Tibial nerve (tissue), 4 donors: ENCODE measurements around the gene EZH2. TPM values are rescaled to one million over a fixed set of nuclear protein-coding genes. Genes with fewer than 3 reads are reported as not detected.

Source experiments
- DNase-seq, 2 donors: peaks; one replicate each; pipeline ENCODE4 v3.0.0-alpha.2; 2019; ENCODE audit warnings: low spot score in 2 of 2
- H3K27ac ChIP-seq, 4 donors: fragments of 200-600 bp; sonication (generic) in 3 of 4; one replicate each; pipeline ENCODE4 v1.5.1; 2017 to 2019; ENCODE audit warnings: mild to moderate bottlenecking in 1 of 4
- H3K27me3 ChIP-seq, 2 donors: fragments of 200-600 bp; sonication (generic) in 1 of 2; one replicate each; pipeline versions ENCODE4 v1.5.1 to v1.6.0; 2017 to 2019
- H3K36me3 ChIP-seq, 3 donors: fragments of 200-600 bp; sonication (generic); one replicate each; pipeline ENCODE4 v1.5.1; 2018 to 2019
- H3K4me1 ChIP-seq, 4 donors: fragments of 200-600 bp; sonication (generic) in 3 of 4; one replicate each; pipeline ENCODE4 v1.5.1; 2017 to 2019
- H3K4me3 ChIP-seq, 4 donors: fragments of 200-600 bp; sonication (generic) in 3 of 4; one replicate each; pipeline ENCODE4 v1.5.1; 2017 to 2019; ENCODE audit warnings: mild to moderate bottlenecking in 1 of 4, moderate library complexity in 1 of 4
- H3K9me3 ChIP-seq, 4 donors: fragments of 200-600 bp; sonication (generic) in 3 of 4; one replicate each; pipeline ENCODE4 v1.5.1; 2017 to 2019
- CTCF ChIP-seq, 5 experiments: fragments of 200-600 bp in 3 of 5; fragments of 450-650 bp in 2 of 5; sonication (generic) in 3 of 5; IDR thresholded peaks; one replicate each; pipeline ENCODE4 v1.5.1; 2016 to 2019; ENCODE audit warnings: antibody characterized with exemption in 5 of 5, mild to moderate bottlenecking in 3 of 5, moderate library complexity in 2 of 5
- EP300 ChIP-seq, 2 donors: sonication (generic); formaldehyde crosslinking; IDR thresholded peaks; one replicate each; pipeline ENCODE4 v1.6.1; 2017; ENCODE audit warnings: antibody characterized with exemption in 2 of 2, mild to moderate bottlenecking in 1 of 2
- POLR2A ChIP-seq, 2 donors: fragments of 450-650 bp; IDR thresholded peaks; one replicate each; pipeline ENCODE4 v1.6.1; 2017; ENCODE audit warnings: antibody characterized with exemption in 2 of 2, mild to moderate bottlenecking in 2 of 2, moderate library complexity in 2 of 2
- WGBS, 2 donors: methylation state at CpG; one replicate each; pipeline ENCODE4 v1.1.5; 2018; 5-methylcytosine and 5-hydroxymethylcytosine counted together
- total RNA-seq, 4 donors: library from RNA; depleted of rRNA; stranded (reverse); fragments of >200 nt; gene quantifications; one replicate each; pipeline ENCODE4 v1.1.0, GENCODE V29; 2016

Gene EZH2
- total RNA-seq, 4 donors from 2014 or later, result 1.5 to 7.5 (median 3.3) TPM

DNA sequence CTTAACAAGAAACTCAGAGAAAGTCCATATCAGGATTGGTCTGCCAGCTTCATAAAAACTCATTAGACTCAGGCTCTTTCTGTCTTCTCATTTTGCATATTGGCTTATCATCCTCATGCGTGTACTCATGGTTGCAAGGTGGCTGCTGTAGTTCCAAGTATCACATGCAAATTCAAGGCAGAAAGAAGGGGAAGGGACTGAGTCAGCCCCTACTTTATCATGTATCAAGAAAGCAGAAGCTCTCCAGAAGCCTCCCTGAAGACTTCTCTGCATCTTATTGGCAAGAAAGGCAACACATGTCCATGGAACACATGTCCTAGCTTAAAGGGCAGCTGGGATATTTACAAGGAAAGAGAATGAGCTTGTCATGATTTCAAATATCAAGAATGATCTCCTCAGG, 19.4 kb upstream of the EZH2 start:
- TF ChIP-seq EP300 (IDR thresholded peaks at IDR 0.05) (no peak), CTCF (IDR thresholded peaks at IDR 0.05) (no peak), POLR2A (IDR thresholded peaks at IDR 0.05) (no peak)
- Histone ChIP-seq H3K27me3 (peaks cover 0 to 14% of the 10 kb centered on the region in 2 donors), H3K4me3 (no peak overlapping the region), H3K36me3 (no peaks in the 10 kb centered on the region), H3K4me1 (no peaks in the 10 kb centered on the region), H3K27ac (no peak overlapping the region), H3K9me3 (no peaks in the 10 kb centered on the region)
- no peak for DNase-seq
- 97 to 100% methylated on average over 1 of the region's 1 CpG for WGBS, 2 donors

DNA sequence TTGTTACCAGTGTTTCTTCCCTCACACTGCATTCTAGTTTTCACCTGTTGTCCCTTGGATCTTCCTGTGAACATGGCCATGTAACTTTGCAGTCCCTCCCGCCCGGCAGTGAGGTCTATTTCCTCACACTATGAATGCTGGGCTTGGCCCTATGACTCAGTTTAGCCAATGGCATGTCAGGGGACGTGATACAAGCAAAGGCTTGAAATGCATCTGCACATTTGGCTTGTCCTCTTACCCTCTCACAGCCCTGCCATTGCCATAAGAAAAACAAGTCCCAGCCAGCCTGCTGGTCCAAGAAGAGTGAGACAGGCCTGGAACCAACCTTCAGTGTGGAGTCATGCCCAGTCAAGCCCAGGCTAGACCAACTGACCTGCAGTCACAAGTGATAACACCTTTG, 17.1 kb upstream of the EZH2 start:
- Histone ChIP-seq H3K4me1 (no peaks in the 10 kb centered on the region), H3K27me3 (peaks cover 0 to 4% of the 10 kb centered on the region in 2 donors), H3K9me3 (no peaks in the 10 kb centered on the region), H3K36me3 (no peaks in the 10 kb centered on the region), H3K27ac (no peak overlapping the region), H3K4me3 (no peak overlapping the region)
- 72 to 84% methylated on average over 3 of the region's 3 CpGs for WGBS, 2 donors
- DNase-seq, result no peak
- TF ChIP-seq CTCF (IDR thresholded peaks at IDR 0.05) (no peak), POLR2A (IDR thresholded peaks at IDR 0.05) (no peak), EP300 (IDR thresholded peaks at IDR 0.05) (no peak)

- TF ChIP-seq CTCF (IDR thresholded peaks at IDR 0.05) (no peak), EP300 (IDR thresholded peaks at IDR 0.05) (no peak)
- whole genome bisulfite sequencing, 2 donors, result 35 to 44% methylated on average over 6 of the region's 6 CpGs
- Histone ChIP-seq H3K36me3 (no peaks in the 10 kb centered on the region), H3K4me3 (no peak overlapping the region), H3K9me3 (no peaks in the 10 kb centered on the region), H3K27me3 (peaks cover 0 to 5% of the 10 kb centered on the region in 2 donors), H3K4me1 (no peaks in the 10 kb centered on the region), H3K27ac (no peak overlapping the region)
- DNase-seq, result no peak
These were observed 14.9 kb upstream of the EZH2 start for GRCh38 chr7:148898845-148899484.

GRCh38 chr7:148894591-148894990, 10.5 kb upstream of the EZH2 start:
- Histone ChIP-seq H3K4me1 (no peaks in the 10 kb centered on the region), H3K27me3 (peaks cover 0 to 5% of the 10 kb centered on the region in 2 donors), H3K9me3 (no peaks in the 10 kb centered on the region), H3K4me3 (no peak overlapping the region), H3K27ac (no peak overlapping the region), H3K36me3 (no peaks in the 10 kb centered on the region)
- TF ChIP-seq POLR2A (IDR thresholded peaks at IDR 0.05) (no peak), CTCF (IDR thresholded peaks at IDR 0.05) (no peak), EP300 (IDR thresholded peaks at IDR 0.05) (no peak)
- DNase-seq, result no peak
- 53 to 58% methylated on average over 2 of the region's 2 CpGs for WGBS, 2 donors

DNA sequence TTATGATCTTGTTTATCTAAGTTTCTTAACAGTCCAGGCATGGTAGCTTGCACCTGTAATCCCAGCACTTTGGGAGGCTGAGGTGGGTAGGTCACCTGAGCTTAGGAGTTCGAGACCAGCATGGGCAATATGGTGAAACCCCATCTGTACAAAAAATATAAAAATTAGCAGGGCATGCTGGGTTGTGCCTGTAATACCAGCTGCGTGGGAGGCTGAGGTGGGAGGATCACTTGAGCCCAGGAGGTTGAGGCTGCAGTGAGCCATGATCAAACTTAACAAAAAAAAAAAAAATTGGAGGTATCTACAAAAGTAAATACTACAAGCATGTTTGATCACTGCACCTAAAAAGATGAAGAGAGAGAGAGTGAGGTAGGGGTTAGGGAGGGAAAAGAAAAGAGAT, 9.0 kb upstream of the EZH2 start:
- DNase-seq, result no peak
- H3K36me3 ChIP-seq, result no peaks in the 10 kb centered on the region
- H3K27ac ChIP-seq, result no peak overlapping the region
- H3K4me1 ChIP-seq, result no peaks in the 10 kb centered on the region
- WGBS, 2 donors, result 90% methylated on average over 2 of the region's 2 CpGs
- no peak overlapping the region for H3K4me3 ChIP-seq
- peaks cover 0 to 5% of the 10 kb centered on the region in 2 donors for H3K27me3 ChIP-seq
- H3K9me3 ChIP-seq, result no peaks in the 10 kb centered on the region
- TF ChIP-seq CTCF (IDR thresholded peaks at IDR 0.05) (no peak), POLR2A (IDR thresholded peaks at IDR 0.05) (no peak), EP300 (IDR thresholded peaks at IDR 0.05) (no peak)
